Hepatocyte (in vitro differentiated cells): Measurements from ENCODE around the gene TMEM9B. TPM values are rescaled to one million over a fixed set of nuclear protein-coding genes. Genes with fewer than 3 reads are reported as not detected.

ENCODE experiments used
- DNase-seq: peaks from one replicate; pipeline ENCODE4 v3.0.0-alpha.2; 2016; ENCODE audit warnings: low spot score
- H2AFZ ChIP-seq: fragments of 200-600 bp; sonication (generic); 2 replicates; pipeline ENCODE4 v1.6.0; 2016; ENCODE audit warnings: antibody characterized with exemption, mild to moderate bottlenecking
- H3K27ac ChIP-seq: fragments of 200-600 bp; sonication (generic); 2 replicates; pipeline ENCODE4 v1.5.1; 2016; ENCODE audit warnings: mild to moderate bottlenecking
- H3K27me3 ChIP-seq: fragments of 200-600 bp; sonication (generic); 2 replicates; pipeline ENCODE4 v1.6.1; 2016
- H3K36me3 ChIP-seq: fragments of 200-600 bp; sonication (generic); replicated peaks from 2 replicates; pipeline ENCODE4 v1.5.1; 2016; ENCODE audit warnings: low read depth; ENCODE audit not compliant: insufficient read depth
- H3K4me1 ChIP-seq: fragments of 200-600 bp; sonication (generic); 2 replicates; pipeline ENCODE4 v1.5.1; 2016; ENCODE audit warnings: mild to moderate bottlenecking, moderate library complexity; ENCODE audit not compliant: insufficient read depth
- H3K4me2 ChIP-seq: fragments of 200-600 bp; sonication (generic); 2 replicates; pipeline ENCODE4 v1.6.0; 2016
- H3K4me3 ChIP-seq: fragments of 200-600 bp; sonication (generic); 2 replicates; pipeline ENCODE4 v1.5.1; 2016; ENCODE audit warnings: mild to moderate bottlenecking
- H3K79me2 ChIP-seq: fragments of 200-600 bp; sonication (generic); 2 replicates; pipeline ENCODE4 v1.6.0; 2017; ENCODE audit warnings: mild to moderate bottlenecking
- H3K9me2 ChIP-seq: fragments of 200-600 bp; sonication (generic); replicated peaks from 2 replicates; pipeline ENCODE4 v1.6.0; 2017; ENCODE audit warnings: mild to moderate bottlenecking; ENCODE audit not compliant: insufficient read depth
- H3K9me3 ChIP-seq: fragments of 200-600 bp; sonication (generic); 2 replicates; pipeline ENCODE4 v1.5.1; 2016; ENCODE audit warnings: low read depth, mild to moderate bottlenecking
- H4K20me1 ChIP-seq: fragments of 200-600 bp; sonication (generic); 2 replicates; pipeline ENCODE4 v1.6.0; 2016; ENCODE audit warnings: mild to moderate bottlenecking; ENCODE audit not compliant: insufficient read depth, poor library complexity, severe bottlenecking
- CTCF ChIP-seq: fragments of 200-600 bp; sonication (generic); IDR thresholded peaks from 2 replicates; pipeline ENCODE4 v1.5.1; 2016; ENCODE audit warnings: antibody characterized with exemption, mild to moderate bottlenecking; ENCODE audit not compliant: poor library complexity
- EZH2 ChIP-seq: fragments of 200-600 bp; sonication (generic); IDR thresholded peaks from 2 replicates; pipeline ENCODE4 v1.6.1; 2016; ENCODE audit warnings: antibody characterized with exemption, mild to moderate bottlenecking, borderline replicate concordance
- EZH2phosphoT487 ChIP-seq: fragments of 200-600 bp; sonication (generic); IDR thresholded peaks from one replicate; pipeline ENCODE4 v1.6.1; 2018; ENCODE audit warnings: antibody characterized with exemption, mild to moderate bottlenecking, low read depth, moderate library complexity; ENCODE audit not compliant: unreplicated experiment, severe bottlenecking
- WGBS: methylation state at CpG from one replicate; pipeline ENCODE4 v1.1.6; 2016; ENCODE audit warnings: low lambda C conversion rate; ENCODE audit errors: missing lambda C conversion rate; 5-methylcytosine and 5-hydroxymethylcytosine counted together
- polyA plus RNA-seq: library from polyadenylated mRNA; unstranded; fragments of >200 nt; fragmentation: Nextera tagmentation; extraction: Ambion mirVana; gene quantifications from 2 replicates; pipeline ENCODE4 v1.2.1, GENCODE V29; 2016
- total RNA-seq: library from RNA; depleted of rRNA; stranded (reverse); fragments of >200 nt; gene quantifications from 2 replicates; pipeline ENCODE4 v1.2.3, GENCODE V29; 2014

TMEM9B gene
- total and polyA plus RNA-seq, 2 experiments from 2014 or later: 47.4 to 69.6 TPM

- Histone ChIP-seq H3K27me3 (no peaks in the 10 kb centered on the region), H3K4me3 (peak overlapping the region; percentile 94), H3K79me2 (peaks cover 41% of the 10 kb centered on the region), H3K9me2 (no peaks in the 10 kb centered on the region), H3K4me1 (peaks cover 4% of the 10 kb centered on the region), H2AFZ (peak overlapping the region; percentile 92), H3K36me3 (no peaks in the 10 kb centered on the region), H3K9me3 (no peaks in the 10 kb centered on the region), H3K27ac (peak overlapping the region; percentile 97), H3K4me2 (peak overlapping the region; percentile 86), H4K20me1 (no peaks in the 10 kb centered on the region)
- peak; percentile 88 for DNase-seq
- TF ChIP-seq EZH2 (no peak), EZH2phosphoT487 (no peak), CTCF (no peak)
- 6% methylated on average over 27 of the region's 39 CpGs for WGBS
Measured at GRCh38 chr11:8963569-8964323, 496 bp downstream of the TMEM9B start.

- peaks cover 4% of the 10 kb centered on the region for H3K4me1 ChIP-seq
- no peaks in the 10 kb centered on the region for H3K9me3 ChIP-seq
- H3K4me3 ChIP-seq: peak overlapping the region; percentile 94
- WGBS: 48% methylated on average over 2 of the region's 2 CpGs
- no peak for TF ChIP-seq CTCF
- TF ChIP-seq EZH2: no peak
- TF ChIP-seq EZH2phosphoT487: no peak
- no peak overlapping the region for H2AFZ ChIP-seq
- H3K36me3 ChIP-seq: no peaks in the 10 kb centered on the region
- peak overlapping the region; percentile 97 for H3K27ac ChIP-seq
- peak overlapping the region; percentile 86 for H3K4me2 ChIP-seq
- no peaks in the 10 kb centered on the region for H3K27me3 ChIP-seq
- H4K20me1 ChIP-seq: no peaks in the 10 kb centered on the region
- DNase-seq: no peak
- H3K79me2 ChIP-seq: peaks cover 47% of the 10 kb centered on the region
- H3K9me2 ChIP-seq: no peaks in the 10 kb centered on the region
Measured at GRCh38 chr11:8962841-8963240, 1.4 kb downstream of the TMEM9B start.

GRCh38 chr11:8961401-8961800 is 2.8 kb downstream of the TMEM9B start:
- Histone ChIP-seq H3K9me2 (no peaks in the 10 kb centered on the region), H2AFZ (no peak overlapping the region), H3K4me1 (peaks cover 4% of the 10 kb centered on the region), H3K79me2 (peaks cover 54% of the 10 kb centered on the region), H3K4me3 (no peak overlapping the region), H3K36me3 (no peaks in the 10 kb centered on the region), H3K4me2 (no peak overlapping the region), H4K20me1 (no peaks in the 10 kb centered on the region), H3K27ac (no peak overlapping the region), H3K9me3 (no peaks in the 10 kb centered on the region), H3K27me3 (no peaks in the 10 kb centered on the region)
- 68% methylated on average over 2 of the region's 2 CpGs for WGBS
- no peak for TF ChIP-seq EZH2phosphoT487
- no peak for TF ChIP-seq CTCF
- no peak for TF ChIP-seq EZH2
- no peak for DNase-seq
